ENCODE measurements around the gene PSMC3IP.
"Not testable (repeated sequence)": the region's sequence is repeated elsewhere in the genome, so short reads cannot be mapped to it uniquely, and the experiment has no call there.

The PSMC3IP gene

DNA sequence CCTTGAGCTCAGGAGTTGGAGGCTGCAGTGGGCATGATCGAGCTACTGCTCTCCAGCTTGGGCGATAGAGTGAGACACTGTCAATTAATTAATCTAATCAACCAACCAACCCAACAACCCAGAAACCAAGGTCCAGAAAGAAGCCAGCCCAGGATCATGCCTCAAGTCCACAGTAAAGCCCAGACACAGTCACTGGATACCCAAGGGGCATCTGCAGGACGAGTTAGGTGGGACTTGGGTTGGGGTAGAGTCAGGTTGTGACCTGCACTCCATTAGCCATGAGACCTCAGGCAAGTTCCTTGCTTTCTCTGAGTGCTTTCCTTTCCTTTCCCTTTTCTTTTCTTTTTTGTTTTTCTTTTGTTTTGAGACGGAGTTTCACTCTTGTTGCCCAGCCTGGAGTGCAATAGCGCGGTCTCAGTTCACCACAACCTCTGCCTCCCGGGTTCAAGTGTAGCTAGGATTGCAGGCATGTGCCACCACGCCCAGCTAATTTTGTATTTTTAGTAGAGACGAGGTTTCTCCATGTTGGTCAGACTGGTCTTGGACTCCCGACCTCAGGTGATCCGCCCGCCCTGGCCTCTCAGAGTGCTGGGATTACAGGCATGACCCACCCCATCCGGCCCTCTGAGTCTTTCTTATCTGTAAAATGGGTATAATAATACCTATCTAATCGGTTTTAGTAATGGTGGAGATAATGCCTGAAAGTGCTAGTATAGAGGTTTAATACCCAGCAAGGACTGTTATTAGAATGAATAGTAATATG lies 28.4 kb downstream of the PSMC3IP start:
- TF ChIP-seq MAX (IDR thresholded peaks at IDR 0.05; ENCODE audit: low read depth, low read length) (no peak), MYC (IDR thresholded peaks at IDR 0.05; ENCODE audit: low read depth, low read length) (no peak), POLR2A (IDR thresholded peaks at IDR 0.05; ENCODE audit: extremely low read depth, insufficient read length) (no peak)
- TF ChIP-seq, protein P1, sequence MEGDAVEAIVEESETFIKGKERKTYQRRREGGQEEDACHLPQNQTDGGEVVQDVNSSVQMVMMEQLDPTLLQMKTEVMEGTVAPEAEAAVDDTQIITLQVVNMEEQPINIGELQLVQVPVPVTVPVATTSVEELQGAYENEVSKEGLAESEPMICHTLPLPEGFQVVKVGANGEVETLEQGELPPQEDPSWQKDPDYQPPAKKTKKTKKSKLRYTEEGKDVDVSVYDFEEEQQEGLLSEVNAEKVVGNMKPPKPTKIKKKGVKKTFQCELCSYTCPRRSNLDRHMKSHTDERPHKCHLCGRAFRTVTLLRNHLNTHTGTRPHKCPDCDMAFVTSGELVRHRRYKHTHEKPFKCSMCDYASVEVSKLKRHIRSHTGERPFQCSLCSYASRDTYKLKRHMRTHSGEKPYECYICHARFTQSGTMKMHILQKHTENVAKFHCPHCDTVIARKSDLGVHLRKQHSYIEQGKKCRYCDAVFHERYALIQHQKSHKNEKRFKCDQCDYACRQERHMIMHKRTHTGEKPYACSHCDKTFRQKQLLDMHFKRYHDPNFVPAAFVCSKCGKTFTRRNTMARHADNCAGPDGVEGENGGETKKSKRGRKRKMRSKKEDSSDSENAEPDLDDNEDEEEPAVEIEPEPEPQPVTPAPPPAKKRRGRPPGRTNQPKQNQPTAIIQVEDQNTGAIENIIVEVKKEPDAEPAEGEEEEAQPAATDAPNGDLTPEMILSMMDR (IDR thresholded peaks at IDR 0.05; ENCODE audit: low read depth, low read length): no peak
- no peak overlapping the region for H3K4me3 ChIP-seq (ENCODE audit: low read depth, low read length)

DNA sequence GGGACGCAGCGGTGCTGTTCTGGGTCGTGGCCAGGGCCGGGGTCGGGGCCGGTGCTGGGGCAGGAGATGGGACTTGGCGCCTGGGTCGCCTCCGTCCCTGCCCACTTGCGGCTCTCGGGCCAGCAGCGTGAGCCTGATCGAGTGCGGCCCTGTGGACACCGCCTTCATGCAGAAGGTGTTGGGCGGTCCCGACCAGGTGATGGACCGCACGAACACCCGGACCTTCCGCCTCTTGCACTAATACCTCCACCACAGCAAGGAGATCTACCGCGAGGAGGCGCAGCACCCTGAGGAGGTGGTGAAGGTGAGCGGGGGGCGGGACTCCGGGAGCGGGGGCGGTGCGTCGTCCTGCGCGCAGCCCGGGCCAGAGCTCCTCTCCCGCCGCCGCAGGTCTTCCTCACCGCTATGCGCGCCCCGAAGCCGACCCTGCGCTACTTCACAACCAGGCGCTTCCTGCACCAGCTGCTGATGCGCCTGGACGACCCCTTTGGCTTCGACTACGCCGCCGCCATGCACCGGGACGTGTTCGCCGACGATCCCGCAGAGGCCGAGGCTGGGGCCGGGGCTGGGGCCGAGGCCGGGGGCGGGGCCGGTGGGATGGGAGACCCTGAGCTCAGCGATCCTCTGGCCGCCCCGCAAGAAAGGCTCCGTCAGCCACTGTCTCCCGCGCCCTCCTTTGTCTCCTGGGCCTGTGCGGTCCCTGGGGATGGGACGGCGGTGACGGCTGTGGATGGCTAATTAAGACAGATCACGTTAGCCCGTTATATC lies 29.3 kb downstream of the PSMC3IP start:
- TF ChIP-seq MYC (IDR thresholded peaks at IDR 0.05; ENCODE audit: low read depth, low read length): no peak
- no peak for TF ChIP-seq MAX (IDR thresholded peaks at IDR 0.05; ENCODE audit: low read depth, low read length)
- TF ChIP-seq, protein P1 (IDR thresholded peaks at IDR 0.05; ENCODE audit: low read depth, low read length): no peak
- DNase-seq (ENCODE audit: low read depth): no peak
- no peak overlapping the region for H3K4me3 ChIP-seq (ENCODE audit: low read depth, low read length)

More for the DNA sequence above, 28.4 kb downstream of the PSMC3IP start:
- DNase-seq (ENCODE audit: low read depth): no peak

DNA sequence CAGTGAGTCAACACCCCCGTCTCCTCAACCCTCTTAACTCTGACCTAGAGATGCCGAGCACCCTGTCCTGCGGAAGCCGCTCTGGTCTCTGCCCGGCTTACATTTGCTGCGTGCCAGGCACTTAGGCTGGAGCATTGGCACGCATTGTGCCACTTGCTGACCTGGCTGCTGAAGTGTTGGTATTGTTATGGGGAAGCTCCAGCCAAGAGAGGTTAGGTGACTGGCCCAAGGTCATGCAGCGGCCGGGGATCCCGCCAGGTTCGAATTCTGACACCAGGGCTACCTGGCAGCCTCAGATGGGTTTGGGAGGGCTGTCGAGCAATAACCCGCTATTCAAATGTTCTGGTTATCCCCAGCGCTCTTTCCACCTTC lies 29.8 kb downstream of the PSMC3IP start:
- no peak for DNase-seq (ENCODE audit: low read depth)
- no peak overlapping the region for H3K4me3 ChIP-seq (ENCODE audit: low read depth, low read length)

GRCh38 chr17:42547001-42547461 lies 30.5 kb downstream of the PSMC3IP start:
- no peak for TF ChIP-seq POLR2A (IDR thresholded peaks at IDR 0.05; ENCODE audit: extremely low read depth, insufficient read length)
- no peak for TF ChIP-seq MYC (IDR thresholded peaks at IDR 0.05; ENCODE audit: low read depth, low read length)
- no peak for TF ChIP-seq MAX (IDR thresholded peaks at IDR 0.05; ENCODE audit: low read depth, low read length)
- TF ChIP-seq, protein P1 (IDR thresholded peaks at IDR 0.05; ENCODE audit: low read depth, low read length): no peak
- no peak overlapping the region for H3K4me3 ChIP-seq (ENCODE audit: low read depth, low read length)
- DNase-seq (ENCODE audit: low read depth): no peak

More for the DNA sequence above, 29.8 kb downstream of the PSMC3IP start:
- TF ChIP-seq POLR2A (IDR thresholded peaks at IDR 0.05; ENCODE audit: extremely low read depth, insufficient read length) (no peak), MYC (IDR thresholded peaks at IDR 0.05; ENCODE audit: low read depth, low read length) (no peak), MAX (IDR thresholded peaks at IDR 0.05; ENCODE audit: low read depth, low read length) (no peak)
- TF ChIP-seq, protein P1 (IDR thresholded peaks at IDR 0.05; ENCODE audit: low read depth, low read length): no peak

DNA sequence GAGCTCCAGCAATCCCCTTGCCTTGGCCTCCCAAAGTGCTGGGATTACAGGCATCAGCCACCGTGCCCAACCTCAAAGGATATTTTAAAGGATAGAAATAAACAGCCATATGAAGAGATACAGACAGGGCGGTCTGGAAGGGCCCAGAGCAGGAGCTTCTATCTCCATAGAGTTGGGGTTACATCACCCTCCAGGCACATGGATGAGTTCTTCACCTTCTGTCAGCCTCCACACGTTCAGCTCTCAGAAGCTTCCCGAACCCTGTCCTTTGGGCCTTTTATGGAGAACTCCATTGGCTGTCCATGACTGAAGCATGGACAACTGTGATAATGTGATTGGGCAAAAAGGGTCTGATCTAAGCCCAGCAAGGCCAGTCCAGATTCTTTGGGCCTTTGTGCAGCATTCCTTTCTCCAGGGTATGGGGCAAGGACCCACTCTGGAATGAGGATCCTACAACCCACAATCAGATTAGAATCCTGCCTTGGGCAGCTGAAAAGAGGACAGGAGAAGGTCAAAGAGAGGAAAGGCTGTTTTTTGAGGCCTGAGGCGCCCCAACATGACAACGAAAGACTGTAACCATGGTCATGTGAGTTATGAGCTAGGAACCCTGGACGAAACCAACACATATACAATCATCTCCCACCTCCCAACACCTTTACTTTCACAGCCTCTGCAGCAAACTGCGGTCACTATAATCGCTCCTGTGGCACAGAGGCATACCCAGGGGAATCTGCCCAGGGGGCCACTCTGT lies 31.6 kb downstream of the PSMC3IP start:
- H3K4me3 ChIP-seq (ENCODE audit: low read depth, low read length); DNase-seq (ENCODE audit: low read depth): not testable (repeated sequence)

GRCh38 chr17:42544874-42545283 lies 32.6 kb downstream of the PSMC3IP start:
- TF ChIP-seq, protein P1 (IDR thresholded peaks at IDR 0.05; ENCODE audit: low read depth, low read length): no peak
- TF ChIP-seq MAX (IDR thresholded peaks at IDR 0.05; ENCODE audit: low read depth, low read length) (no peak), POLR2A (IDR thresholded peaks at IDR 0.05; ENCODE audit: extremely low read depth, insufficient read length) (no peak), MYC (IDR thresholded peaks at IDR 0.05; ENCODE audit: low read depth, low read length) (no peak)
- DNase-seq (ENCODE audit: low read depth): no peak
- no peak overlapping the region for H3K4me3 ChIP-seq (ENCODE audit: low read depth, low read length)

Data from NB4 (cell line).